OCI-LY7 (cell line): ENCODE measurements around the gene CPEB1. TPM values are rescaled to one million over a fixed set of nuclear protein-coding genes. Genes with fewer than 3 reads are reported as not detected.

Source experiments
- BruUV-seq: library from RNA; stranded (reverse); fragments of 400-500 nt; replicated peaks from 2 replicates; lab custom pipeline; 2021; lab: Mats Ljungman, UMichigan
- CTCF ChIA-PET: fragments of 300-600 bp; sonication (Branson Sonifier 250); formaldehyde crosslinking; loops from one replicate; lab custom pipeline; 2022; ENCODE audit warnings: antibody characterized with exemption; ENCODE audit not compliant: unreplicated experiment; lab: Charles Lee
- POLR2A ChIA-PET: fragments of 300-600 bp; sonication (Branson Sonifier 250); formaldehyde crosslinking; loops from one replicate; lab custom pipeline; 2022; ENCODE audit warnings: antibody characterized with exemption; lab: Charles Lee
- DNase-seq: peaks from one replicate; pipeline ENCODE4 v3.0.0-alpha.2; 2015; ENCODE audit warnings: low spot score
- H2AFZ ChIP-seq: fragments of 200-600 bp; sonication (generic), shearing (Covaris generic); 2 replicates; pipeline ENCODE4 v1.6.1; 2014; ENCODE audit warnings: mild to moderate bottlenecking, antibody characterized with exemption, low read length, moderate library complexity
- H3K27ac ChIP-seq: fragments of 200-600 bp; sonication (generic); 2 replicates; pipeline ENCODE4 v1.5.1; 2014; ENCODE audit warnings: mixed run types, low read depth, mild to moderate bottlenecking, moderate library complexity, low read length, inconsistent platforms; ENCODE audit not compliant: poor library complexity, severe bottlenecking
- H3K36me3 ChIP-seq: fragments of 200-600 bp; sonication (generic); 2 replicates; pipeline ENCODE4 v1.6.1; 2014; ENCODE audit warnings: mild to moderate bottlenecking, antibody characterized with exemption, low read length, moderate library complexity, mixed read lengths; ENCODE audit not compliant: insufficient read depth
- H3K4me1 ChIP-seq: fragments of 200-600 bp; sonication (generic); 2 replicates; pipeline ENCODE4 v1.5.1; 2014; ENCODE audit warnings: mild to moderate bottlenecking, low read length; ENCODE audit not compliant: insufficient read depth, poor library complexity, severe bottlenecking
- H3K4me2 ChIP-seq: fragments of 200-600 bp; sonication (generic); 2 replicates; pipeline ENCODE4 v1.6.1; 2014; ENCODE audit warnings: mild to moderate bottlenecking, low read length
- H3K4me3 ChIP-seq: fragments of 200-600 bp; sonication (generic); 2 replicates; pipeline ENCODE4 v1.5.1; 2014; ENCODE audit warnings: mild to moderate bottlenecking, low read depth, low read length; ENCODE audit not compliant: poor library complexity, severe bottlenecking
- H3K79me2 ChIP-seq: fragments of 200-600 bp; sonication (generic); 2 replicates; pipeline ENCODE4 v1.6.1; 2016; ENCODE audit warnings: low read depth, mild to moderate bottlenecking, low read length, moderate library complexity, mixed read lengths; ENCODE audit not compliant: insufficient read depth
- H3K9me2 ChIP-seq: fragments of 200-600 bp; sonication (generic); 2 replicates; pipeline ENCODE4 v1.6.1; 2016; ENCODE audit warnings: mild to moderate bottlenecking, low read length, mixed read lengths; ENCODE audit not compliant: insufficient read depth
- H3K9me3 ChIP-seq: fragments of 200-600 bp; sonication (generic); 2 replicates; pipeline ENCODE4 v1.6.1; 2014; ENCODE audit warnings: mild to moderate bottlenecking, mixed run types, low read length, mixed read lengths
- H4K20me1 ChIP-seq: fragments of 200-600 bp; sonication (generic); 2 replicates; pipeline ENCODE4 v1.6.1; 2014; ENCODE audit warnings: mild to moderate bottlenecking, antibody characterized with exemption, low read length, moderate library complexity, mixed read lengths; ENCODE audit not compliant: insufficient read depth
- EZH2phosphoT487 ChIP-seq: fragments of 200-600 bp; sonication (generic); IDR thresholded peaks from 2 replicates; pipeline ENCODE4 v1.6.1; 2018; ENCODE audit warnings: low read depth, borderline replicate concordance, mild to moderate bottlenecking, mixed run types, antibody characterized with exemption, low read length, moderate library complexity, mixed read lengths
- intact Hi-C: fragments of 100-400 bp; cut with micrococcal nuclease; formaldehyde crosslinking; loops from one replicate; pipeline ENCODE4 v1.10.0; 2022; ENCODE audit not compliant: unreplicated experiment
- total RNA-seq, 2 experiments: library from RNA; depleted of rRNA in 1 of 2; stranded (reverse); fragments of >200 nt in 1 of 2; shearing (Covaris generic) in 1 of 2; gene quantifications; 2 replicates each; pipeline ENCODE4 v1.2.3, GENCODE V29; 2014 to 2022
- TF ChIP-seq, protein P1 (sequence below): fragments of 200-600 bp; sonication (generic); conservative IDR thresholded peaks from 2 replicates; pipeline ENCODE4 v1.5.1; 2014; ENCODE audit warnings: mild to moderate bottlenecking, antibody characterized with exemption, low read length, moderate library complexity, mixed read lengths

CPEB1 gene
- total RNA-seq, 2 experiments from 2014 or later = not detected

DNA sequence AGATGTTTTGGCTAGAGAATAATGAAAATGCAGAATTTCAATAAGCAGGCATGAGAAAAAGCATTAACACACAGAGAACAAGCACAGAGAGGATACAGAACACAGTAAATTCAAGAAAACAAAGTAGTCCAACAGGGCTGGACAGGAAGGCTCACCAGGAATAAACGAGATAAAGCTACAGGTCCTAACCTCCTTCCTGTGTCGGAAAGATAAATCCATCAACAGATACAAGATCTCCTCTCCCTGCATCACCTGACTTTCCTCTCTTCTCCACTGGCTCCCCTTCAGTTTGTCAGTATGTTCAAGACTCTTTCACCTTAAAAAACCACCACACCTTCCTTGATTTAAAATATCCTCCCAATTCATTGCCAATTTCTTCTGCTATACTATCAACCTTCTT, 11.4 kb downstream of the CPEB1 start:
- Histone ChIP-seq H3K79me2 (no peaks in the 10 kb centered on the region), H3K9me2 (no peaks in the 10 kb centered on the region)

DNA sequence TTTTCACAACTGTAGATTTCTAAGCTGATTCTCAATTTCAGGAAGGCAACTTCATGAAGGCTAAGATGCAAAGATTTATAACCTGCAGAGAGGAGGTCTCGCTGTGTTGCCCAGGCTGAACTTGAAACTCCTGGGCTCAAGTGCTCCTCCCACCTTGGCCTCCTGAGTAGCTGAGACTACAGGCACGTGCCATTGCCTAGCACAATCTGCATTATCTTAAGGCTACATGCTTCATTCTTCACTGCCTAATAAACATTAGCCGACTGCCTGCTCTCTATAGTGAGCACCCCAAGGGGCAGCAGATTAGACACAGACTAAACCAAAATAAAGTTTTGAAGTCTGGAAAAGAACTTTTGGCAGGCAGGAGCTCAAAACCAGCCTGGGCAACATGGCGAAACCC, 17.1 kb downstream of the CPEB1 start:
- Histone ChIP-seq H3K9me3 (no peaks in the 10 kb centered on the region), H3K27ac (no peak overlapping the region), H2AFZ (no peak overlapping the region), H3K4me1 (no peaks in the 10 kb centered on the region), H3K9me2 (no peaks in the 10 kb centered on the region), H3K79me2 (no peaks in the 10 kb centered on the region), H3K36me3 (no peaks in the 10 kb centered on the region), H4K20me1 (no peaks in the 10 kb centered on the region), H3K4me3 (no peak overlapping the region), H3K4me2 (no peak overlapping the region)
- POLR2A ChIA-PET = interaction anchor here (1.7 kb wide), 1 partner anchor 13 kb away, joined by 4 read pairs; no protein-coding TSS in a partner anchor
- no peak for DNase-seq
- CTCF ChIA-PET = no interaction called here
- intact Hi-C loops = no loop called here
- TF ChIP-seq, protein P1, sequence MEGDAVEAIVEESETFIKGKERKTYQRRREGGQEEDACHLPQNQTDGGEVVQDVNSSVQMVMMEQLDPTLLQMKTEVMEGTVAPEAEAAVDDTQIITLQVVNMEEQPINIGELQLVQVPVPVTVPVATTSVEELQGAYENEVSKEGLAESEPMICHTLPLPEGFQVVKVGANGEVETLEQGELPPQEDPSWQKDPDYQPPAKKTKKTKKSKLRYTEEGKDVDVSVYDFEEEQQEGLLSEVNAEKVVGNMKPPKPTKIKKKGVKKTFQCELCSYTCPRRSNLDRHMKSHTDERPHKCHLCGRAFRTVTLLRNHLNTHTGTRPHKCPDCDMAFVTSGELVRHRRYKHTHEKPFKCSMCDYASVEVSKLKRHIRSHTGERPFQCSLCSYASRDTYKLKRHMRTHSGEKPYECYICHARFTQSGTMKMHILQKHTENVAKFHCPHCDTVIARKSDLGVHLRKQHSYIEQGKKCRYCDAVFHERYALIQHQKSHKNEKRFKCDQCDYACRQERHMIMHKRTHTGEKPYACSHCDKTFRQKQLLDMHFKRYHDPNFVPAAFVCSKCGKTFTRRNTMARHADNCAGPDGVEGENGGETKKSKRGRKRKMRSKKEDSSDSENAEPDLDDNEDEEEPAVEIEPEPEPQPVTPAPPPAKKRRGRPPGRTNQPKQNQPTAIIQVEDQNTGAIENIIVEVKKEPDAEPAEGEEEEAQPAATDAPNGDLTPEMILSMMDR = no peak
- TF ChIP-seq EZH2phosphoT487 = no peak
- no TSS peak for BruUV-seq

More for the DNA sequence above, 11.4 kb downstream of the CPEB1 start:
- Histone ChIP-seq H4K20me1 (no peaks in the 10 kb centered on the region), H3K9me3 (no peaks in the 10 kb centered on the region), H3K4me2 (no peak overlapping the region), H2AFZ (no peak overlapping the region), H3K36me3 (no peaks in the 10 kb centered on the region), H3K27ac (no peak overlapping the region), H3K4me1 (no peaks in the 10 kb centered on the region), H3K4me3 (no peak overlapping the region)
- TF ChIP-seq, protein P1 = no peak
- no peak for TF ChIP-seq EZH2phosphoT487
- ChIA-PET POLR2A (no interaction called here), CTCF (no interaction called here)
- no TSS peak for BruUV-seq
- intact Hi-C loops = no loop called here
- no peak for DNase-seq

DNA sequence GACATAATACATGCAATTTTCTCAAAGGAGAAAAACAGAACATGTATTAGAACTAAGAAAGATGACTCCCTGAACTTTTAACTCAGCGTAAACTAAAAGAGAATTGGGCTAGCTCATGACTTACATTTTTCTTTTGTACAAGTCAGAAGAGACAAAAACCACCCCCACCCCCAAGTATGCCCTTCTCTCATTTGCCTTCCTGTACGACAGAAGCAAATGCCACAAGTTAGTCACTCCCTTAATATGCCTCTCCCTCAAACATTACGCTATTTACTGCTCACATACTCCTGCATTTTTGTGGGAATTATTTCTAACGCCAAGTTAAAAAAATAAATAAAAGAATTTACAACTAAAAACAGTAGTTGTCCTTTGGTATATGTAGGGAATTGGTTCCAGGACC, 22.0 kb downstream of the CPEB1 start:
- BruUV-seq = no TSS peak
- H3K9me2 ChIP-seq = no peaks in the 10 kb centered on the region
- H3K36me3 ChIP-seq = no peaks in the 10 kb centered on the region
- no peaks in the 10 kb centered on the region for H3K4me1 ChIP-seq
- no peak overlapping the region for H3K27ac ChIP-seq
- TF ChIP-seq, protein P1 = no peak
- TF ChIP-seq EZH2phosphoT487 = no peak
- POLR2A ChIA-PET = no interaction called here
- no peaks in the 10 kb centered on the region for H4K20me1 ChIP-seq
- H3K9me3 ChIP-seq = no peaks in the 10 kb centered on the region
- no peak overlapping the region for H3K4me2 ChIP-seq
- CTCF ChIA-PET = no interaction called here
- no peak overlapping the region for H2AFZ ChIP-seq
- intact Hi-C loops = no loop called here
- DNase-seq = no peak
- H3K4me3 ChIP-seq = no peak overlapping the region
- H3K79me2 ChIP-seq = no peaks in the 10 kb centered on the region
